Thyroid gland (tissue), 4 donors: ENCODE measurements around the gene RPH3AL. TPM values are rescaled to one million over a fixed set of nuclear protein-coding genes. Genes with fewer than 3 reads are reported as not detected.

Source experiments
- DNase-seq, 2 donors: peaks; one replicate each; pipeline ENCODE4 v3.0.0-alpha.2; 2019
- H3K27ac ChIP-seq, 3 donors: fragments of 200-600 bp; sonication (generic); 1 replicate in 2 of 3; 2 replicates in 1 of 3; pipeline ENCODE4 v1.5.1; 2016 to 2019; ENCODE audit warnings: mild to moderate bottlenecking in 1 of 3, moderate library complexity in 1 of 3
- H3K27me3 ChIP-seq: fragments of 200-600 bp; sonication (generic); one replicate; pipeline ENCODE4 v1.5.1; 2019
- H3K36me3 ChIP-seq, 2 donors: fragments of 200-600 bp; sonication (generic); one replicate each; pipeline ENCODE4 v1.5.1; 2016 to 2019
- H3K4me1 ChIP-seq, 2 donors: fragments of 200-600 bp; sonication (generic); one replicate each; pipeline ENCODE4 v1.5.1; 2017 to 2019
- H3K4me3 ChIP-seq, 3 donors: fragments of 200-600 bp; sonication (generic); replicated peaks in 1 of 3; 1 replicate in 2 of 3; 2 replicates in 1 of 3; pipeline ENCODE4 v1.5.1; 2016; ENCODE audit warnings: mild to moderate bottlenecking in 1 of 3
- H3K9me3 ChIP-seq: fragments of 200-600 bp; sonication (generic); one replicate; pipeline ENCODE4 v1.5.1; 2017
- POLR2A ChIP-seq, 2 donors: fragments of 450-650 bp; IDR thresholded peaks; one replicate each; pipeline ENCODE4 v1.6.1; 2017; ENCODE audit warnings: antibody characterized with exemption in 2 of 2, mild to moderate bottlenecking in 2 of 2, moderate library complexity in 1 of 2
- WGBS, 2 donors: methylation state at CpG; one replicate each; pipeline ENCODE4 v1.1.5; 2017; 5-methylcytosine and 5-hydroxymethylcytosine counted together
- intact Hi-C: fragments of 100-400 bp; cut with DNase I; formaldehyde crosslinking; loops from one replicate; pipeline ENCODE4 v1.15.1; 2023
- total RNA-seq, 4 donors: library from RNA; depleted of rRNA; stranded (reverse); fragments of >200 nt; gene quantifications; one replicate each; pipeline ENCODE4 v1.2.3, GENCODE V29; 2016
- TF ChIP-seq, protein P1 (sequence below), 6 experiments: fragments of 200-600 bp in 3 of 6; fragments of 450-650 bp in 3 of 6; sonication (generic) in 3 of 6; IDR thresholded peaks; one replicate each; pipeline ENCODE4 v1.5.1; 2016 to 2019; ENCODE audit warnings: antibody characterized with exemption in 6 of 6, mild to moderate bottlenecking in 2 of 6, inconsistent platforms in 1 of 6, moderate library complexity in 1 of 6

The RPH3AL gene
- total RNA-seq, 4 donors from 2014 or later: 19.1 to 47.7 (median 42.5) TPM

DNA sequence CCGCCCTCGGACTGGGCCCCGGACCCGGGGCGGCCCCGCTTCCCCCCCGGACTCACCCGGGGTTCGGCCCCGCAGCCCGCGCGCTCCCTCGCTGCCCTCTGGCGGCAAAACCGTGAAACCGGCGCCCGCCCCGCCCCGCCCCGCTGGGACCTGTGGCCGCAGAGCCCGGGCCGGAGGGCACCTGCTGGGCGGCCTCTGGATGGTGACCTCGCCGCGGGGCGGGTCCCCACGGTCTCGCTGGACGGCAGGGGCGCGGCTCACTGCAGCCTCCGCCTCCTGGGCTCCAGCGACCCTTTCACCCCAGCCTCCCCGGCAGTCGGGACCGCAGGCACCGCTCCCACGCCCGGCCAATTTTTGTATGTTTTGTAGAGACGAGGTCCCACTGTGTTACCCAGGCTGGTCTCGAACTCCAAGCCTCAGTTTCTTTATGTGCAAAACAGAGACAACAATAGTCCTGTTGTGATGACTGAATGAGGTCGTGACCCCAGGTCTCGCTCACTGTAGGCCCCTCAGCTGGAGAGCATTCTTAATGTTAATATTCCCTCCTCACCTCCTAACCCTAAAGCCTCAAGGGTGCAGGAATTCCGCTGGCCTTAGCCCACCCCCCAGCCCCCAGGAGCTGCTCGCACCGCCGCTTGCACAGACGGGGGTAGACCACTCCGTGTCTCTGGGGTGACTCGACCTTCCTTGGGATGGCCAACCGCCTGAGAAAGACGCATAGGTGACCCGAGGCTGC lies 33.7 kb upstream of the RPH3AL start:
- no peaks in the 10 kb centered on the region for H3K27me3 ChIP-seq
- intact Hi-C loops: loop anchor here (5.0 to 10.0 kb wide), 2 partner anchors 82 to 239 kb away; no protein-coding TSS in a partner anchor
- peaks cover 6 to 13% of the 10 kb centered on the region in 2 donors for H3K4me1 ChIP-seq
- H3K4me3 ChIP-seq: peak overlapping the region in 1 of 3 donors; percentile 56
- H3K27ac ChIP-seq: no peak overlapping the region
- peak; percentile 75 to 79 for DNase-seq
- H3K9me3 ChIP-seq: no peaks in the 10 kb centered on the region
- no peaks in the 10 kb centered on the region for H3K36me3 ChIP-seq
- WGBS, 2 donors: 22 to 32% methylated on average over 19 to 30 of the region's 57 CpGs
- TF ChIP-seq, protein P1, sequence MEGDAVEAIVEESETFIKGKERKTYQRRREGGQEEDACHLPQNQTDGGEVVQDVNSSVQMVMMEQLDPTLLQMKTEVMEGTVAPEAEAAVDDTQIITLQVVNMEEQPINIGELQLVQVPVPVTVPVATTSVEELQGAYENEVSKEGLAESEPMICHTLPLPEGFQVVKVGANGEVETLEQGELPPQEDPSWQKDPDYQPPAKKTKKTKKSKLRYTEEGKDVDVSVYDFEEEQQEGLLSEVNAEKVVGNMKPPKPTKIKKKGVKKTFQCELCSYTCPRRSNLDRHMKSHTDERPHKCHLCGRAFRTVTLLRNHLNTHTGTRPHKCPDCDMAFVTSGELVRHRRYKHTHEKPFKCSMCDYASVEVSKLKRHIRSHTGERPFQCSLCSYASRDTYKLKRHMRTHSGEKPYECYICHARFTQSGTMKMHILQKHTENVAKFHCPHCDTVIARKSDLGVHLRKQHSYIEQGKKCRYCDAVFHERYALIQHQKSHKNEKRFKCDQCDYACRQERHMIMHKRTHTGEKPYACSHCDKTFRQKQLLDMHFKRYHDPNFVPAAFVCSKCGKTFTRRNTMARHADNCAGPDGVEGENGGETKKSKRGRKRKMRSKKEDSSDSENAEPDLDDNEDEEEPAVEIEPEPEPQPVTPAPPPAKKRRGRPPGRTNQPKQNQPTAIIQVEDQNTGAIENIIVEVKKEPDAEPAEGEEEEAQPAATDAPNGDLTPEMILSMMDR (IDR thresholded peaks at IDR 0.05): peak in 5 of 6 experiments; percentile 41 to 94 (median 81)
- TF ChIP-seq POLR2A (IDR thresholded peaks at IDR 0.05): no peak

DNA sequence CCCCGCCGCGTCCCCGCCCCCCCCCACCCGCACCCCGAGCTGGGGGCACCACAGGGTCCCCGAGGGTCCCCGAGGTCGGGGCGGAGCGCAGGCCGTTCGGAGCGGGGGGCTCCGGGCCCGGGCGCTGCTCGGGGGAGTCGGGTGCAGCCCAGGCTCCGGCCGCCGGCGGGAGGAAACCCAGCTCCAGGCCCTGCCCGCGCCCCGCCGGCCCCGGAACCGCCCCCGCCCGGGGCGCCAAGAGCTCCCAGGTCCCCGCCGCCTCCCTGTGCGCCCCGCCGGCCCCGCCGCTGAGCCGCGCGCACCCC lies 33.2 kb upstream of the RPH3AL start:
- TF ChIP-seq, protein P1 (IDR thresholded peaks at IDR 0.05): no peak
- TF ChIP-seq POLR2A (IDR thresholded peaks at IDR 0.05): no peak
- Histone ChIP-seq H3K36me3 (no peaks in the 10 kb centered on the region), H3K27me3 (no peaks in the 10 kb centered on the region), H3K4me3 (peak overlapping the region in 1 of 3 donors; percentile 56), H3K9me3 (no peaks in the 10 kb centered on the region), H3K4me1 (peaks cover 6 to 13% of the 10 kb centered on the region in 2 donors), H3K27ac (peak overlapping the region in 1 of 3 donors; percentile 53)
- intact Hi-C loops: loop anchor here (5.0 to 10.0 kb wide), 2 partner anchors 81 to 238 kb away; no protein-coding TSS in a partner anchor
- WGBS, 2 donors: no CpG with 5 or more reads among the region's 42 CpGs
- DNase-seq: no peak

DNA sequence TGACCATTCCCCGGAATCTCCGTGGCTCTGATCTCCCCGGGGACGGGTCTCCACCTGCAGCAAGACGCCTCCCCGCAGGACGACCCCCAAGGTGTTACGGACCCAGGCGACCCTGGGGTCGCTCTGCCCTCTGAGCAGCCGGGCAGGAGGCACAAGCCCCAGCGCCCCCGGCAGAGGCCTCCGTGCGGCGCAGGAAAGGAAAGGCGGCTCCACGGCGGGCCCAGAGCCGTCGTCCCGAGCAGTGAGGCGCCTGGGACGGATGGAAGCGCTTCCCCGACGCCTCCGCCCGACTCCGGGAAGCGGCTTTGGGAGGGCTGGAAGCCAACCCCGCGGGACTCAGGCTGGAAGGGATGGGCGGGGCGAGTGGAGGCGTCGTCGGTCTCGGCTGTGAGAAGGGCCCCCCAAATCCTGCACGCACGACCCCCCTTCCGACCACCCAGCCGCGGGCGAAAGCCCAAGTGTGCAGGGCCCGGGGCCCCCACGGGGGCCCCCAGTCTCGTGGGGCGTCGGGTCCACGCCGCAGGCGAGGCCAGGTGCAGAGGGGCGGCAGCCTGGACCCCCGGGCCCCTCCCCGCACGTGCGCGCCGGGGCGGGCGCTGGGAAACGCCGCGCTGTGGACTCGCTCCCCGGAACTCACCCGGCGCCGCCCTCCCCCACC lies 32.7 kb upstream of the RPH3AL start:
- Histone ChIP-seq H3K27me3 (no peaks in the 10 kb centered on the region), H3K9me3 (no peaks in the 10 kb centered on the region), H3K4me1 (peaks cover 6 to 13% of the 10 kb centered on the region in 2 donors), H3K27ac (peak overlapping the region in 1 of 3 donors; percentile 53), H3K36me3 (no peaks in the 10 kb centered on the region), H3K4me3 (peak overlapping the region in 1 of 3 donors; percentile 56)
- TF ChIP-seq, protein P1 (IDR thresholded peaks at IDR 0.05): no peak
- TF ChIP-seq POLR2A (IDR thresholded peaks at IDR 0.05): no peak
- 0% methylated on average over 14 of the region's 70 CpGs; no CpG with 5 or more reads in 1 of the 2 donors for WGBS, 2 donors
- intact Hi-C loops: loop anchor here (5.0 to 10.0 kb wide), 2 partner anchors 81 to 238 kb away; no protein-coding TSS in a partner anchor
- peak; percentile 44 to 61 for DNase-seq

DNA sequence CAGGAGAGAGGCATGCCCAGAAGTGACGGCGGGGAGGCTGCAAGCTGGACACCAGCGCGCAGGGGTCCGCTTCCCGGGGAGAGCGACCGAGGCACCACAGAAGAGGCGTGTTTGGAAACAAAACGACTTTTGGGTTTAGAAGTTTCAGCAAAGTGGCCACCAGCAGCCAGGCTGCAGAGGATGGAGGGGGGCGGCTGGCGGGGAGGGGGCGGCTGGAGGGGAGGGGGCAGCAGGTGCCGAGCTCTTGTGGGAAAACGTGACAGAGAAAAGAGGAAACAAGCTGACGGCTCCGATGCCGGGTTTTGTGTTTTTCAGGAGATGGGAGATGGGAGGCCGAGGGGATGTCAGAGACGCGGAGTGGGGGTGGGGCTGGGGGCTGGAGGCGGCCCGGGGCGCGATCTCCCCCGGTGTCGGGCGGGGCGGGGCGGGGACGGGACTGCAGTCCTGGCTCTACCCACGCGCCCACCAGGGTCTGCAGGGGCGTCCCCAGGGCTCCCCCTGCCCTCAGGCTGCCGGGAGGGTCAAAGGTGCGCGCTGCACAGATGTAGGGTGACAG lies 32.1 kb upstream of the RPH3AL start:
- intact Hi-C loops: loop anchor here (5.0 to 10.0 kb wide), 2 partner anchors 80 to 237 kb away; no protein-coding TSS in a partner anchor
- Histone ChIP-seq H3K27me3 (no peaks in the 10 kb centered on the region), H3K9me3 (no peaks in the 10 kb centered on the region), H3K27ac (peak overlapping the region in 1 of 3 donors; percentile 53), H3K4me3 (peak overlapping the region in 1 of 3 donors; percentile 56), H3K4me1 (peaks cover 6 to 13% of the 10 kb centered on the region in 2 donors), H3K36me3 (no peaks in the 10 kb centered on the region)
- 53 to 63% methylated on average over 21 to 26 of the region's 37 CpGs for WGBS, 2 donors
- no peak for DNase-seq
- TF ChIP-seq POLR2A (IDR thresholded peaks at IDR 0.05): no peak
- TF ChIP-seq, protein P1 (IDR thresholded peaks at IDR 0.05): no peak
